Endothelial cell of umbilical vein (primary cell): ENCODE measurements around the gene POLR3A. TPM values are rescaled to one million over a fixed set of nuclear protein-coding genes. Genes with fewer than 3 reads are reported as not detected.

ENCODE experiments used
- BruUV-seq: library from RNA; stranded (reverse); fragments of 400-500 nt; replicated peaks from 2 replicates; lab custom pipeline; 2021; lab: Mats Ljungman, UMichigan
- CTCF ChIA-PET: fragments of 300-600, 350-600 bp; sonication (Branson Sonifier 250); formaldehyde crosslinking; loops from one replicate; lab custom pipeline; 2021; ENCODE audit warnings: antibody characterized with exemption, inconsistent platforms; lab: Charles Lee
- POLR2A ChIA-PET: fragments of 300-600, 350-600 bp; sonication (Branson Sonifier 250); formaldehyde crosslinking; loops from one replicate; lab custom pipeline; 2021; ENCODE audit warnings: antibody characterized with exemption, inconsistent platforms; lab: Charles Lee
- DNase-seq: peaks from one replicate; pipeline ENCODE4 v3.0.0-alpha.2; 2011; ENCODE audit warnings: low read depth, low spot score
- FAIRE-seq: peaks from 2 replicates; lab custom pipeline; 2011; peaks lifted over from hg19 to GRCh38; lab: Jason Lieb, UNC
- H2AFZ ChIP-seq: 2 replicates; pipeline ENCODE4 v1.6.0; 2012; ENCODE audit warnings: low read depth, low read length, control low read depth, inconsistent platforms
- H3K27ac ChIP-seq: 2 replicates; pipeline ENCODE4 v1.5.1; 2011; ENCODE audit warnings: low read depth, mild to moderate bottlenecking, control low read depth, low read length, moderate library complexity; ENCODE audit not compliant: insufficient read depth
- H3K27me3 ChIP-seq, 2 experiments: 2 replicates each; pipeline versions ENCODE4 v1.6.0 to v1.6.1; 2011; ENCODE audit warnings: low read length in 2 of 2, mixed read lengths in 1 of 2; ENCODE audit not compliant: control insufficient read depth in 2 of 2, insufficient read depth in 2 of 2
- H3K36me3 ChIP-seq, 2 experiments: 2 replicates in 1 of 2; 3 replicates in 1 of 2; pipeline ENCODE4 v1.5.1; 2011; ENCODE audit warnings: low read length in 2 of 2, mild to moderate bottlenecking in 1 of 2, moderate library complexity in 1 of 2; ENCODE audit not compliant: control insufficient read depth in 2 of 2, insufficient read depth in 2 of 2; ENCODE audit errors: extremely low read depth in 1 of 2
- H3K4me1 ChIP-seq: 3 replicates; pipeline ENCODE4 v1.5.1; 2011; ENCODE audit warnings: mild to moderate bottlenecking, low read length; ENCODE audit not compliant: control insufficient read depth, insufficient read depth; ENCODE audit errors: extremely low read depth
- H3K4me2 ChIP-seq: 2 replicates; pipeline ENCODE4 v1.6.1; 2011; ENCODE audit warnings: low read length, control low read depth, mixed read lengths; ENCODE audit not compliant: insufficient read depth
- H3K4me3 ChIP-seq, 3 experiments: fragments of 200-600 bp in 1 of 3; sonication (generic), shearing (Covaris generic) in 1 of 3; replicated peaks in 1 of 3; 2 replicates each; pipeline ENCODE4 v1.5.1; 2011 to 2016; ENCODE audit warnings: control low read depth in 3 of 3, low read length in 3 of 3, mild to moderate bottlenecking in 2 of 3, inconsistent platforms in 1 of 3, low read depth in 1 of 3, moderate library complexity in 1 of 3; ENCODE audit not compliant: insufficient read depth in 1 of 3
- H3K79me2 ChIP-seq: 2 replicates; pipeline ENCODE4 v1.6.0; 2012; ENCODE audit warnings: low read length, inconsistent platforms; ENCODE audit not compliant: control insufficient read depth, insufficient read depth
- H3K9ac ChIP-seq: replicated peaks from 2 replicates; pipeline ENCODE3; 2011; ENCODE audit warnings: low read length, control low read depth; ENCODE audit not compliant: insufficient read depth; ENCODE audit errors: extremely low read depth
- H3K9me1 ChIP-seq: replicated peaks from 3 replicates; pipeline ENCODE4 v1.6.0; 2011; ENCODE audit warnings: mild to moderate bottlenecking, low read length; ENCODE audit not compliant: control insufficient read depth, insufficient read depth; ENCODE audit errors: extremely low read depth
- H3K9me3 ChIP-seq: replicated peaks from 2 replicates; pipeline ENCODE4 v1.5.1; 2012; ENCODE audit warnings: low read length, inconsistent platforms; ENCODE audit not compliant: control insufficient read depth, insufficient read depth
- H4K20me1 ChIP-seq: replicated peaks from 2 replicates; pipeline ENCODE3; 2011; ENCODE audit warnings: mild to moderate bottlenecking, low read length; ENCODE audit not compliant: control insufficient read depth, insufficient read depth; ENCODE audit errors: extremely low read depth
- EZH2 ChIP-seq: IDR thresholded peaks from 2 replicates; pipeline ENCODE4 v1.6.1; 2012; ENCODE audit warnings: borderline replicate concordance, low read depth, mild to moderate bottlenecking, moderate library complexity, low read length, inconsistent platforms; ENCODE audit not compliant: severe bottlenecking
- FOS ChIP-seq: IDR thresholded peaks from 2 replicates; pipeline ENCODE4 v1.6.1; 2011; ENCODE audit warnings: mild to moderate bottlenecking, low read length, moderate library complexity, borderline replicate concordance; ENCODE audit not compliant: insufficient read depth
- GATA2 ChIP-seq: IDR thresholded peaks from 2 replicates; pipeline ENCODE4 v1.7.0; 2011; ENCODE audit warnings: low read depth, mild to moderate bottlenecking, moderate library complexity, mixed read lengths, low read length; ENCODE audit not compliant: insufficient read length, insufficient read depth
- JUN ChIP-seq: IDR thresholded peaks from 2 replicates; pipeline ENCODE4 v1.6.1; 2011; ENCODE audit warnings: borderline replicate concordance, low read depth; ENCODE audit not compliant: insufficient read length, insufficient read depth
- MYC ChIP-seq: IDR thresholded peaks from one replicate; pipeline ENCODE4 v1.6.1; 2011; ENCODE audit warnings: mild to moderate bottlenecking, low read depth, low read length
- POLR2A ChIP-seq: IDR thresholded peaks from 2 replicates; pipeline ENCODE4 v1.6.1; 2012; ENCODE audit warnings: low read depth, mild to moderate bottlenecking, control low read depth, low read length
- POLR2AphosphoS5 ChIP-seq: IDR thresholded peaks from 2 replicates; pipeline ENCODE4 v1.6.1; 2012; ENCODE audit warnings: low read depth, mild to moderate bottlenecking, control low read depth, low read length, moderate library complexity; ENCODE audit not compliant: insufficient read depth
- dilution Hi-C: fragments of 300-500 bp; cut with MboI; formaldehyde crosslinking; loops from one replicate; pipeline ENCODE4 v1.15.0; 2019; ENCODE audit warnings: low sequenced_read_pairs; ENCODE audit not compliant: extremely low pct_ligation_motif_present
- intact Hi-C: fragments of 100-400 bp; cut with micrococcal nuclease; formaldehyde crosslinking; loops from one replicate; pipeline ENCODE4 v1.10.0; 2022
- polyA plus RNA-seq, 4 experiments: library from polyadenylated mRNA; depleted of rRNA in 3 of 4; stranded (reverse) in 3 of 4; unstranded in 1 of 4; fragments of >200 nt; gene quantifications; 2 replicates each; pipeline versions ENCODE4 v1.2.1 to v1.2.3, GENCODE V29; 2011 to 2012; ENCODE audit warnings: missing spikeins in 1 of 4
- total RNA-seq: library from RNA; stranded (reverse); gene quantifications from 2 replicates; pipeline ENCODE4 v1.2.3, GENCODE V29; 2021
- TF ChIP-seq, protein P1 (sequence below), 2 donors: IDR thresholded peaks; 1 replicate in 1 of 2; 2 replicates in 1 of 2; pipeline ENCODE4 v1.5.1; 2011; ENCODE audit warnings: low read length in 2 of 2, mild to moderate bottlenecking in 2 of 2, moderate library complexity in 2 of 2, control low read depth in 1 of 2, inconsistent platforms in 1 of 2, low read depth in 1 of 2; ENCODE audit not compliant: insufficient read depth in 1 of 2; ENCODE audit errors: extremely low read depth in 1 of 2
- TF ChIP-seq, protein P2 (sequence below): IDR thresholded peaks from 2 replicates; pipeline ENCODE4 v1.6.1; 2011; ENCODE audit not compliant: insufficient read depth, insufficient read length

Gene POLR3A
- total and polyA plus RNA-seq, 2 donors (not counting 3 experiments of a cell fraction or from before 2014, with no cell fraction given) = 9.5 to 25.3 TPM

DNA sequence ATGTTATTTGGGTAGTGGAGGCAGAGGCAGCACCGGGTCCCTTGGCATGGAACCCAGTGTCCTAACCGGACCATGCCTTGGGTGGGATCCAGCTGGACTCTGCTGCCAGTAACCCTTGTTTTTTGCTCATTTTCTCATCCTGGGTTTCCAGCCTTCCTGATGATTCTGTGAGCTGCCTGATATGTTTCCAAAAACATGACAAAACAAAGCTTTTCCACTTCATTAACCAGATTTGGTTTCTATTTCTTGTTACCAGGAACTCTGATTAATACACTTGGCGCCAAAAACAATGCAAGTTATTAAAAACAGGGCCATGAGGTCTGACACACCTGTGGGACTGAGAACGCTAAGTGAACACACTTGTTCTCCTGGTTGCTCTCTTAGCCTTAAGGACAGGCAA lies 69.9 kb downstream of the POLR3A start:
- BruUV-seq = no TSS peak
- intact Hi-C loops = no loop called here
- FAIRE-seq (no peak), DNase-seq (no peak)
- Histone ChIP-seq H3K36me3 (no peaks in the 10 kb centered on the region), H3K9me3 (no peaks in the 10 kb centered on the region), H2AFZ (no peak overlapping the region), H3K4me1 (no peaks in the 10 kb centered on the region), H3K4me3 (no peak overlapping the region), H3K27ac (no peak overlapping the region), H4K20me1 (no peaks in the 10 kb centered on the region), H3K9me1 (no peaks in the 10 kb centered on the region), H3K27me3 (peaks cover 2% of the 10 kb centered on the region in 2 experiments), H3K9ac (no peak overlapping the region), H3K4me2 (no peak overlapping the region), H3K79me2 (no peaks in the 10 kb centered on the region)
- dilution Hi-C loops = no loop called here
- ChIA-PET CTCF (no interaction called here), POLR2A (no interaction called here)
- TF ChIP-seq POLR2A (no peak), FOS (no peak), MYC (no peak), POLR2AphosphoS5 (no peak), GATA2 (no peak), EZH2 (no peak), JUN (no peak)
- TF ChIP-seq, protein P1, sequence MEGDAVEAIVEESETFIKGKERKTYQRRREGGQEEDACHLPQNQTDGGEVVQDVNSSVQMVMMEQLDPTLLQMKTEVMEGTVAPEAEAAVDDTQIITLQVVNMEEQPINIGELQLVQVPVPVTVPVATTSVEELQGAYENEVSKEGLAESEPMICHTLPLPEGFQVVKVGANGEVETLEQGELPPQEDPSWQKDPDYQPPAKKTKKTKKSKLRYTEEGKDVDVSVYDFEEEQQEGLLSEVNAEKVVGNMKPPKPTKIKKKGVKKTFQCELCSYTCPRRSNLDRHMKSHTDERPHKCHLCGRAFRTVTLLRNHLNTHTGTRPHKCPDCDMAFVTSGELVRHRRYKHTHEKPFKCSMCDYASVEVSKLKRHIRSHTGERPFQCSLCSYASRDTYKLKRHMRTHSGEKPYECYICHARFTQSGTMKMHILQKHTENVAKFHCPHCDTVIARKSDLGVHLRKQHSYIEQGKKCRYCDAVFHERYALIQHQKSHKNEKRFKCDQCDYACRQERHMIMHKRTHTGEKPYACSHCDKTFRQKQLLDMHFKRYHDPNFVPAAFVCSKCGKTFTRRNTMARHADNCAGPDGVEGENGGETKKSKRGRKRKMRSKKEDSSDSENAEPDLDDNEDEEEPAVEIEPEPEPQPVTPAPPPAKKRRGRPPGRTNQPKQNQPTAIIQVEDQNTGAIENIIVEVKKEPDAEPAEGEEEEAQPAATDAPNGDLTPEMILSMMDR (IDR thresholded peaks at IDR 0.05; ENCODE audit: extremely low read depth in 1 of 2, insufficient read depth in 1 of 2, low read depth in 1 of 2, low read length in 2 of 2) = no peak
- TF ChIP-seq, protein P2, sequence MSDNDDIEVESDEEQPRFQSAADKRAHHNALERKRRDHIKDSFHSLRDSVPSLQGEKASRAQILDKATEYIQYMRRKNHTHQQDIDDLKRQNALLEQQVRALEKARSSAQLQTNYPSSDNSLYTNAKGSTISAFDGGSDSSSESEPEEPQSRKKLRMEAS = no peak
